Measurements from ENCODE around the gene ADGRE3. TPM values are rescaled to one million over a fixed set of nuclear protein-coding genes. Genes with fewer than 3 reads are reported as not detected.
"Not testable (repeated sequence)": the region's sequence is repeated elsewhere in the genome, so short reads cannot be mapped to it uniquely, and the experiment has no call there.

Gene ADGRE3
- total RNA-seq, 1 experiment from 2014 or later: not detected

GRCh38 chr19:14599548-14600147 is 75.0 kb downstream of the ADGRE3 start:
- DNase-seq (ENCODE audit: low read depth): no peak

- DNase-seq (ENCODE audit: low read depth): no peak
Observed at GRCh38 chr19:14595558-14595957, 79.1 kb downstream of the ADGRE3 start.

GRCh38 chr19:14589433-14589832 is 85.2 kb downstream of the ADGRE3 start:
- DNase-seq (ENCODE audit: low read depth): not testable (repeated sequence)

- DNase-seq (ENCODE audit: low read depth): peak; percentile 73
Observed at GRCh38 chr19:14585187-14585586, 89.5 kb downstream of the ADGRE3 start.

GRCh38 chr19:14584372-14584771 is 90.3 kb downstream of the ADGRE3 start:
- not testable (repeated sequence) for DNase-seq (ENCODE audit: low read depth)

- DNase-seq (ENCODE audit: low read depth): no peak
Observed at GRCh38 chr19:14582894-14583340, 91.7 kb downstream of the ADGRE3 start, which contains the start of gene CLEC17A. Gene CLEC17A (plus strand): TSS chr19:14583084. CDS start chr19:14583161, 77 bp downstream.

GRCh38 chr19:14580623-14581237 is 93.9 kb downstream of the ADGRE3 start:
- DNase-seq (ENCODE audit: low read depth): no peak

- DNase-seq (ENCODE audit: low read depth): no peak
Observed at GRCh38 chr19:14577885-14578427, 96.7 kb downstream of the ADGRE3 start.

- no peak for DNase-seq (ENCODE audit: low read depth)
Observed at GRCh38 chr19:14577264-14577663, 97.4 kb downstream of the ADGRE3 start.

- no peak for DNase-seq (ENCODE audit: low read depth)
Observed at GRCh38 chr19:14576363-14576762, 98.3 kb downstream of the ADGRE3 start.

- DNase-seq (ENCODE audit: low read depth): peak; percentile 42
Observed at GRCh38 chr19:14575428-14575980, 99.1 kb downstream of the ADGRE3 start.

- DNase-seq (ENCODE audit: low read depth): peak; percentile 95
Observed at GRCh38 chr19:14571695-14572490, 102.8 kb downstream of the ADGRE3 start, which contains the start of gene NDUFB7. Gene NDUFB7 (minus strand): TSS chr19:14572066. CDS start chr19:14572000, 66 bp downstream.

GRCh38 chr19:14570864-14571527 is 103.6 kb downstream of the ADGRE3 start:
- DNase-seq (ENCODE audit: low read depth): no peak

Other genes starting within 250 kb of the ADGRE3 start
- 53.7 and 58.3 TPM in 2 replicates for gene PKN1, start 241.5 kb downstream of the ADGRE3 start, total RNA-seq (2014; rRNA removed; shearing (Covaris generic))
- gene PTGER1, start 199.5 kb downstream of the ADGRE3 start, total RNA-seq (2014; rRNA removed; shearing (Covaris generic)): 0.60 TPM in 1 of 2 replicates, not detected in the other
- gene GIPC1, start 178.7 kb downstream of the ADGRE3 start, total RNA-seq (2014; rRNA removed; shearing (Covaris generic)): 47.3 and 93.1 TPM in 2 replicates
- gene DNAJB1, start 156.4 kb downstream of the ADGRE3 start, total RNA-seq (2014; rRNA removed; shearing (Covaris generic)): 94.7 and 95.9 TPM in 2 replicates
- 82.3 and 102 TPM in 2 replicates for gene TECR, start 145.2 kb downstream of the ADGRE3 start, total RNA-seq (2014; rRNA removed; shearing (Covaris generic))
- 437 and 482 TPM in 2 replicates for gene NDUFB7, start 102.8 kb downstream of the ADGRE3 start, total RNA-seq (2014; rRNA removed; shearing (Covaris generic))
- not detected in 2 replicates for gene CLEC17A, start 91.8 kb downstream of the ADGRE3 start, total RNA-seq (2014; rRNA removed; shearing (Covaris generic))
- 7.9 and 10.4 TPM in 2 replicates for gene ZNF333, start 15.2 kb upstream of the ADGRE3 start, total RNA-seq (2014; rRNA removed; shearing (Covaris generic))
- 3.9 and 6.1 TPM in 2 replicates for gene ADGRE2, start 103.7 kb upstream of the ADGRE3 start, total RNA-seq (2014; rRNA removed; shearing (Covaris generic))
- not detected in 2 replicates for gene OR7A5, start 160.3 kb upstream of the ADGRE3 start, total RNA-seq (2014; rRNA removed; shearing (Covaris generic))
- gene OR7C1, start 160.3 kb upstream of the ADGRE3 start, total RNA-seq (2014; rRNA removed; shearing (Covaris generic)): under 0.01 TPM in 2 replicates
- gene OR7A10, start 174.1 kb upstream of the ADGRE3 start, total RNA-seq (2014; rRNA removed; shearing (Covaris generic)): not detected in 2 replicates
- not detected in 2 replicates for gene OR7A17, start 211.3 kb upstream of the ADGRE3 start, total RNA-seq (2014; rRNA removed; shearing (Covaris generic))

Data from RPMI7951 (cell line).